Activated naive CD4-positive, alpha-beta T cell (primary cell): ENCODE results near the gene ARHGEF40.
A peak's percentile ranks its signal among the peaks of the same experiment; 100 is the strongest.

ENCODE experiments used
- DNase-seq, 4 experiments: peaks; one replicate each; lab custom pipeline; 2025; lab: John Stamatoyannopoulos, UW

Gene ARHGEF40

GRCh38 chr14:21070083-21070609, at the start of gene ARHGEF40:
ARHGEF40 (plus strand) TSS chr14:21070304; CDS start chr14:21070397, 93 bp downstream.
- DNase-seq = no peak

DNA sequence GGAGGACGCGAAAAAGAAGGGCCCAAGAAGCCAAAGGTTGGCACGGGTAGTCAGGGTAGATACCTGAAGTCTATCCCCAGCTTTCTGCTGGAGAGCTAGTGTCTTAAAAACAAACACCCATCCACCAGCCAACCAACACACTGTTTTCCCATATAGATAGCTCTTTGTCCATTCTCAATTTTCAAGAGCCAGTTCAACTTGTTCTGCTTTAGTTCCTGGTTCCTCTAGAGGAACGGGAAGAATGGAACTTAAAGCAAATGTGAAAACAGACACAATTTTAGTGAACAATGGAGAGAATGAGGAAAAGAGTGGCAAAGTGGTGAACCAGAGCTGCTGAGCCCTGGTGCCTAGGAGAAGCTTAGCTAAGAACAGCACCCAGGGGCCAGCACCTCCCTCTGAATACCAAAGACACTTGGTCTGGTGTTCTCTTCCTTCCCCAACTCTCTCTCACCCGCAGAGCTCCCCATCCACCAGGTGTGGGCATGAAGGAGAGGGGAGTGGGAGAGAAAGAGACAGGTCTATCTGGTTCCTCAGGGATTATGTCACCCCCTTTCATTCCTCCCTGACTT, 49.0 kb upstream of the ARHGEF40 start:
- no peak for DNase-seq

- DNase-seq = no peak
These were observed 47.4 kb upstream of the ARHGEF40 start for GRCh38 chr14:21022686-21023085.

- no peak for DNase-seq
These were observed 46.9 kb upstream of the ARHGEF40 start for GRCh38 chr14:21023174-21023573.

DNA sequence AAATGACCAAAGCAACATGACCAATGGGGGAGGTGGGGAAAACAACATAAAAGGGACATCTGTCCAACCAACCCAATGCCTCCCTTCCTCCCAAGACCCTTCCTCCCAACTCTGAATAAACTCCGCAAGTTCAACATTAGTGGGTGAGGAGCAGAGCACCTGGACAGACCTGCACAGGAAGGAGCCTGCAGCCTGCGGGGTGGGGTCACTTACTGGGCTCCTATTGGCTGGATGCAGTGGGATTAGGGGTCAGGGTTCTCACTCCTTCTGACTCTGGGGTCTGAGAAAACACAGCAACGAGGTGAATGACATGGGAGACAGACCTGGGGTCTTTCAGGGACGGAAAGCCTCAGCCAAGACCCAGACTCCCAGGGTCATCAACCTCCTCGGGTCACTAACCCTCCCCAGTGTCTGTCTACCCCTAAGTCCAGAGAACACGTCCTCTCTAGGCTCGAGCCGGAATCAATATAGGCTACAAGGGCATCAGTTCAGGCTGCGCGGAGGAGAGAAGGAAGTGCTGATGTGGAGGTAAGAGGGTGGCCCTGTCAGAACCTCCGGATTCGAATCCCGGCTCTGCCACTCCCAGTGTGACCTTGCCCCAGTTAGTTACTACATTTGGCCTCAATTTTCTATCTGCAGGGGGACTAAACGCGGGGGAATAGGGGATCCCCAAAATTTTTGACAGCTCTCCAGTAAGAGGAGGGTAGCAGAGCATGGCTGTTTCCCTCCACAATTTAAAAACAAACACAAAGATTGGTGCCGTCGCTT, 46.1 kb upstream of the ARHGEF40 start:
- peak in 2 of 4 experiments; percentile 10 to 20 for DNase-seq

- peak; percentile 11 to 82 (median 40) for DNase-seq
These were observed 45.3 kb upstream of the ARHGEF40 start, which contains the start of gene NDRG2 for GRCh38 chr14:21024585-21025370. NDRG2 (minus strand) TSS chr14:21025061; CDS start chr14:21023315, 1,746 bp downstream.

- DNase-seq = peak in 1 of 4 experiments; percentile 37
These were observed 44.5 kb upstream of the ARHGEF40 start for GRCh38 chr14:21025371-21026273.

GRCh38 chr14:21026274-21026987, 43.7 kb upstream of the ARHGEF40 start:
- no peak for DNase-seq

DNA sequence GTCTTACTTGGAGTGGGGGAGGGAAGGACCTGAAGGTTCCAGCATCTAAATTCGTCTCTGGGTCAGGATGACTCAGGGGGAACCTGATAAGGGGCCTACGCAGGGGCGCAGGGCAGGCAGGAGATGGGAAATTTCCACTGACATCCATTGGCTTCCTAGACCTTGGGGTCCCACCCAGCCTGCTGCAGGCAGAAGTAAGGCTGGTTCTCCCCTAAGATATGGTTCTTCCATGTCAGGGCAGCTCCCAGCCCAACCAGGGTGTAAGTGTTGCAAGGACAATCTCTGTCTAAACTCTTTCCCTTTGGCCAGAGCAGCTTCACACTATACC, 43.2 kb upstream of the ARHGEF40 start:
- DNase-seq = no peak

- no peak for DNase-seq
These were observed 40.2 kb upstream of the ARHGEF40 start, which contains the start of gene TPPP2 for GRCh38 chr14:21029917-21030316. TPPP2 (plus strand) TSS chr14:21030217; CDS start chr14:21030582, 365 bp downstream.

- DNase-seq = no peak
These were observed 39.6 kb upstream of the ARHGEF40 start for GRCh38 chr14:21030531-21030930.

DNA sequence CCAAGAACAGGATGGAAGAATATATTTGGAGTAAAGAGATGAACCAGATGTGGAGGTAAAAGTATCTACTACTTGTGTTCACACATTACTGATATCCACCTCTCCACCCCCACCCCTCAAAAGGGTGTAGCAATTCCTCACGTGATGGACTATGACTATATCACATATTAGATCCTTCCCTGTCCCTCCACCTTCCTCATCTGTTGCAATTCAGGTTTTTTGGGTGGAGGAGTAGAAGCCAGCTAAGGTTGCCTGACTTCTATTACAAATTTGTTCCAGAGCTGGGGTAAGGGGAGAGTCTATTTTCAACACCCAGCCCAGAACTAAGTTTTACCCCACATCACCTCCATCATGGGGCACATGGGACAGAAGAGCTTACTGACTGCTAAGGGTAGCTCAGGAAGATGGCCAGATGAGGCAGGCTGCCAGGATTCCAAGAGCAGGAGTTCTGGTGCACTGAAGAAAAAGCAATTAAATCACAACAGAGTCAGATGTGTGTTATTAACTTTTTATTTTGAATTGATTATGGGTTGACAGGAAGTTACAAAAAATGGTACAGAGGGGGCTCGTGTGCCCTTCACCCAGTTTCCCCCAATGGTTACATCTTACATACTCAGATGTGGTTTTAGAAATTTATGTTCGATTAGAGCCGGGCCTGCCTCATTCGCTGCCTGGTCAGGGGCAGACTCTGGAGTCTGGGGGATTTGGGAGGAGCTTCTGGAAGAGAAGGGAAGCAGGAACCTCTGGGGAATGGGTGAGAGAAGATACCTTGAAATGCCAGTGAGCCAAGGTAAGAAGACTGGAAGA, 37.6 kb upstream of the ARHGEF40 start:
- DNase-seq = no peak

GRCh38 chr14:21033133-21033698, 36.9 kb upstream of the ARHGEF40 start:
- DNase-seq = no peak

DNA sequence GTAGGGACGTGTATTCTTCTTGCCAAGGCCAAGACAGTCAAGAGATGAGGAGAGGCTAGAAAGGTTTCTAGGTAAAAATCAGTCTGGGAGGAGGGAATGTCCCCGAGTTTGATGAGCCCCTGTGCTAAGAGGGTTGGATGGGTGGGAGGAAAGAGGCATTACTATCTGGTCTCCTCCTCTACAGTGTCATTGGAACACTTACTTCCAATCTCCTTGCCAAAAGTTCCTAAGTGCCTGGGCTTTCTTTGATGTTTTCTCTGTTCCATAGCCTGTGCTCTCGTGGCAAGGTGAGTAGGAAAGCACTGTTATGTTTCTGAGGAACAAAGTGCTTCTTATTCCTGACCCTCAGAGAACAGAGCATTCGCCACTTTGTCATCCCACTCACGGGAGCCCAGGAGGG, 35.4 kb upstream of the ARHGEF40 start, which contains the start of gene RNASE13:
TSS of gene RNASE13 (minus strand) at position 101 of the 400 bp plus-strand sequence. CDS start 519 bp downstream, outside the sequence.
- no peak for DNase-seq

DNA sequence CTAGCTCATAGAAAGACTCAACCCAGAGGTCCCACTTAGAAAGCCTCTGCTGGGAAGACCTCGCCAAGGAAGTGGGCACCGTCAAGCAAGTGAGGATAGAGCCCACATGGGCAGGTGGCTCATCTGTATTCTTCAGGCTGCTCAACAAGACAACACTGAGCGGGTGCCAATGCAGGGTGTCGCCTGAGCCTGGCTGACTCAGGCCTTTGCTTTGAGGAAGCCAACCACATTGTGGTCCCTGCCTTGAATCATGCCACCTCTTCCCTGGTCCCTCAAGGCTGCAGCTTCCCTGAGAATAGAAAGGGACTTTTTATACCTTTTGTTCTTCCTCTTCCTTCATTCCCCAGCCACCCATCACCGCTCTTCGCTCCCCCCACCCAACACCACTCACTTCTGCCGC, 33.4 kb upstream of the ARHGEF40 start:
- no peak for DNase-seq

GRCh38 chr14:21037156-21037555, 32.9 kb upstream of the ARHGEF40 start:
- DNase-seq = no peak

DNA sequence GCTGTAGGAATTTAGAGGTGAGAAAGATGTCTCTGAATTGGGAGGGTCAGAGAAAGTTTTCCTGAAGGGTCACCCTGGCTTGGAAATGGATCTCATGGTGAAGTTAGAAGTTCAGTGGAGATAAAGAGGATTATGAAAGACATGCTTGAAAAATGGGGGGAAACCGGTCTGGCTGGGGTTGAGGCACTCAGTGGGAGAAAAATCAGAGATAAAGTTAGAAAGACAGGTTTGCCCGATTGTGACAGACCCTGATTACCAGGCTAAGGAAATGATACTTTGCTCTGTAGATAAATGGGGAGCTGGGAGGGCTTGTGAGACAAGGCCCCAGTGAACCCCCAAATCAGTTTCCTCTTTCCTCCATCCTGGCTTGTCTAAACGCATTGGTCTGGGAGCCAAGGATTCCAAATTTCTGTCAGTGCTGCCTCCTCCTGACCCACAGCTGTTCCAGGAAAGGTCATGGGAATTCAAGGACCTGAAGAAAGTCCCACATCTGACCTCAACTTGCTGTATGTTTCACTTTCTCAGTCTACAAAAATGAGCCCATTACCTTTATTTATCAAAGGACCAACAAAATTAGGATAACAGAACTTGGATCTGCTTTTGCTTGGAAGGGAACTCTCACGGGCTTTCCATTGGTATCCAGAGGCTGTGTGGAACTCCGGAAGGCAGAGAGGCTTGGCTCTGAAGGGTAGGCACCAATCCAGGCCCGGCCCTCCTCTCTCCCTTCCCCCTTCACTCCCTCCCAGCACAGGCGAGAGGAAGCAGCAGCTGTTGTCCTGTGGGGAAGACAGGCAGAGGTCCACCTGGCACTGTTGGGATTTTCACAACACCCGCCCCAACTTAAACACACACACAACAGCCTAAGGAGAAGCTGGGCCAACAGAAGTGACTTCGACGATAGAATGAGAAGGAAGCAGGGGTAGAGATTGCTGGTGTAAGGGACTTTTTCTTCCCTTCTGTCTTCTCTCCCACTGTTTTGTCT, 31.4 kb upstream of the ARHGEF40 start:
- DNase-seq = no peak
